Measurements from ENCODE around the gene SLC43A3.

DNA sequence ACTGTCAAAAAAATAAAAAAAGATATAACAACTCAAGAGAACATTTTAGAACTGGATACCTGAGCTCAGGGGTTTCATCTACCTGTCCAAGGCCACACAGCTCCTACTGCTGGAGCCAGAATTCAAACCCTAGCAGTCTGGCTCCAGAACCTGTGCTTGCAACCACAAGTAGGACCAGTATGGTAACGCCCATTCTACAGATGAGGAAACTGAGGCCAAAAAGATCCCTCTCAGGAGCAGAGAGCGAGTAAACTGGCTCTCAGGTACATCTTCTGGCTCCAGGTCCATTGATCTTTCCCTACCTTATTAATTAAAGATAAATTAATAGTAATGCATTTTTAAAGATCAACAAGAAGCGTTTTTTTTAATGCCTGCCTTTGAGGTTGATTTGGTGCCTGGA, 69.6 kb downstream of the SLC43A3 start:
- TF ChIP-seq, protein P1, sequence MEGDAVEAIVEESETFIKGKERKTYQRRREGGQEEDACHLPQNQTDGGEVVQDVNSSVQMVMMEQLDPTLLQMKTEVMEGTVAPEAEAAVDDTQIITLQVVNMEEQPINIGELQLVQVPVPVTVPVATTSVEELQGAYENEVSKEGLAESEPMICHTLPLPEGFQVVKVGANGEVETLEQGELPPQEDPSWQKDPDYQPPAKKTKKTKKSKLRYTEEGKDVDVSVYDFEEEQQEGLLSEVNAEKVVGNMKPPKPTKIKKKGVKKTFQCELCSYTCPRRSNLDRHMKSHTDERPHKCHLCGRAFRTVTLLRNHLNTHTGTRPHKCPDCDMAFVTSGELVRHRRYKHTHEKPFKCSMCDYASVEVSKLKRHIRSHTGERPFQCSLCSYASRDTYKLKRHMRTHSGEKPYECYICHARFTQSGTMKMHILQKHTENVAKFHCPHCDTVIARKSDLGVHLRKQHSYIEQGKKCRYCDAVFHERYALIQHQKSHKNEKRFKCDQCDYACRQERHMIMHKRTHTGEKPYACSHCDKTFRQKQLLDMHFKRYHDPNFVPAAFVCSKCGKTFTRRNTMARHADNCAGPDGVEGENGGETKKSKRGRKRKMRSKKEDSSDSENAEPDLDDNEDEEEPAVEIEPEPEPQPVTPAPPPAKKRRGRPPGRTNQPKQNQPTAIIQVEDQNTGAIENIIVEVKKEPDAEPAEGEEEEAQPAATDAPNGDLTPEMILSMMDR (conservative IDR thresholded peaks at IDR 0.05; ENCODE audit: low read length), result no peak
- no peak for TF ChIP-seq EZH2phosphoT487 (IDR thresholded peaks at IDR 0.05; ENCODE audit: borderline replicate concordance, low read depth, low read length)
